Stomach (tissue), 9 donors: Measurements from ENCODE around the gene CLTC. TPM values are rescaled to one million over a fixed set of nuclear protein-coding genes. Genes with fewer than 3 reads are reported as not detected.
A peak's percentile ranks its signal among the peaks of the same experiment; 100 is the strongest.

Experiments
- DNase-seq, 2 donors: peaks; one replicate each; pipeline versions ENCODE4 v3.0.0 to v3.0.0-alpha.2; 2013 to 2019
- H3K27ac ChIP-seq, 5 donors: fragments of 200-600 bp in 4 of 5; sonication (generic) in 4 of 5; one replicate each; pipeline ENCODE4 v1.5.1; 2013 to 2019; ENCODE audit warnings: mild to moderate bottlenecking in 1 of 5, moderate library complexity in 1 of 5
- H3K27me3 ChIP-seq, 3 donors: fragments of 200-600 bp; sonication (generic); one replicate each; pipeline ENCODE4 v1.5.1; 2017 to 2019; ENCODE audit warnings: mixed run types in 1 of 3
- H3K36me3 ChIP-seq, 4 donors: fragments of 200-600 bp; sonication (generic); 1 replicate in 3 of 4; 2 replicates in 1 of 4; pipeline ENCODE4 v1.5.1; 2016 to 2019
- H3K4me1 ChIP-seq, 4 donors: fragments of 200-600 bp; sonication (generic); one replicate each; pipeline ENCODE4 v1.5.1; 2016 to 2019
- H3K4me3 ChIP-seq, 4 donors: fragments of 200-600 bp; sonication (generic) in 3 of 4; one replicate each; pipeline ENCODE4 v1.5.1; 2016 to 2019; ENCODE audit warnings: mild to moderate bottlenecking in 1 of 4
- H3K9me3 ChIP-seq, 4 donors: fragments of 200-600 bp; sonication (generic); one replicate each; pipeline ENCODE4 v1.5.1; 2016 to 2019
- CTCF ChIP-seq, 7 experiments: fragments of 450-650 bp in 4 of 7; fragments of 200-600 bp in 3 of 7; sonication (generic) in 3 of 7; IDR thresholded peaks; one replicate each; pipeline ENCODE4 v1.5.1; 2016 to 2019; ENCODE audit warnings: antibody characterized with exemption in 7 of 7, control low read depth in 2 of 7, mild to moderate bottlenecking in 1 of 7
- EP300 ChIP-seq: sonication (generic); formaldehyde crosslinking; IDR thresholded peaks from one replicate; pipeline ENCODE4 v1.6.1; 2017; ENCODE audit warnings: antibody characterized with exemption
- POLR2A ChIP-seq, 4 donors: fragments of 450-650 bp; IDR thresholded peaks; one replicate each; pipeline ENCODE4 v1.6.1; 2016; ENCODE audit warnings: antibody characterized with exemption in 4 of 4, control low read depth in 2 of 4, mild to moderate bottlenecking in 1 of 4, moderate library complexity in 1 of 4
- POLR2AphosphoS5 ChIP-seq, 3 donors: sonication (generic); formaldehyde crosslinking; IDR thresholded peaks; one replicate each; pipeline ENCODE4 v1.6.1; 2016; ENCODE audit warnings: antibody characterized with exemption in 3 of 3
- WGBS, 5 donors: extraction: QIAGEN DNeasy Blood & Tissue Kit in 3 of 5; methylation state at CpG; one replicate each; pipeline versions ENCODE4 v1.1.5 to v1.1.7; 2013 to 2018; 5-methylcytosine and 5-hydroxymethylcytosine counted together
- intact Hi-C: fragments of 100-400 bp; cut with DNase I; formaldehyde crosslinking; loops from one replicate; pipeline ENCODE4 v1.15.1; 2023; ENCODE audit warnings: low total_unique reads
- polyA plus RNA-seq, 3 donors: library from polyadenylated mRNA; stranded (reverse); fragments of 200-250 nt; gene quantifications; one replicate each; pipeline ENCODE4 v1.2.3, GENCODE V29; 2013
- total RNA-seq, 5 donors: library from RNA; depleted of rRNA; stranded (reverse); fragments of >200 nt; gene quantifications; one replicate each; pipeline versions ENCODE4 v1.1.0 to v1.2.3, GENCODE V29; 2014 to 2016
- donor health status: healthy with polysubstance abuse.
- donor health status: Bipolar disorder and iron deficiency.
- donor health status: healthy.

The CLTC gene
- total and polyA plus RNA-seq, 8 donors, result 38.5 to 363 (median 135) TPM

GRCh38 chr17:59616253-59616920, 3.3 kb upstream of the CLTC start:
- intact Hi-C loops, result no loop called here
- 47 to 85% (median 63%) methylated on average over 7 of the region's 7 CpGs for WGBS, 5 donors

GRCh38 chr17:59617156-59617732, 2.5 kb upstream of the CLTC start:
- TF ChIP-seq CTCF (IDR thresholded peaks at IDR 0.05) (no peak), POLR2AphosphoS5 (IDR thresholded peaks at IDR 0.05) (no peak), POLR2A (IDR thresholded peaks at IDR 0.05) (no peak), EP300 (no peak)
- Histone ChIP-seq H3K36me3 (no peaks in the 10 kb centered on the region), H3K27me3 (no peaks in the 10 kb centered on the region), H3K4me1 (peaks cover 22 to 40% (median 28%) of the 10 kb centered on the region in 4 donors), H3K9me3 (no peaks in the 10 kb centered on the region), H3K4me3 (no peak overlapping the region), H3K27ac (peak overlapping the region in 2 of 5 donors; percentile 99 to 100)
- 34 to 69% (median 51%) methylated on average over 1 of the region's 1 CpG for whole genome bisulfite sequencing, 5 donors
- DNase-seq, result peak in 1 of 2 donors; percentile 50
- intact Hi-C loops, result no loop called here

More at GRCh38 chr17:59616253-59616920, 3.3 kb upstream of the CLTC start:
- no peak for TF ChIP-seq POLR2A (IDR thresholded peaks at IDR 0.05)
- TF ChIP-seq CTCF (IDR thresholded peaks at IDR 0.05), result no peak
- no peak for TF ChIP-seq EP300
- TF ChIP-seq POLR2AphosphoS5 (IDR thresholded peaks at IDR 0.05), result no peak
- Histone ChIP-seq H3K4me3 (no peak overlapping the region), H3K27me3 (no peaks in the 10 kb centered on the region), H3K4me1 (peaks cover 13 to 32% (median 20%) of the 10 kb centered on the region in 4 donors), H3K36me3 (peaks cover 0 to 6% (median 0%) of the 10 kb centered on the region in 4 donors), H3K9me3 (no peaks in the 10 kb centered on the region), H3K27ac (no peak overlapping the region)
- no peak for DNase-seq

GRCh38 chr17:59619035-59619297, 729 bp upstream of the CLTC start:
- DNase-seq, result no peak
- WGBS, 5 donors, result 0 to 1% (median 0%) methylated on average over 10 to 11 of the region's 11 CpGs
- Histone ChIP-seq H3K4me3 (peak overlapping the region; percentile 89 to 97 (median 96)), H3K27ac (peak overlapping the region; percentile 97 to 100 (median 99)), H3K9me3 (no peaks in the 10 kb centered on the region), H3K4me1 (peaks cover 38 to 57% (median 45%) of the 10 kb centered on the region in 4 donors), H3K27me3 (no peaks in the 10 kb centered on the region), H3K36me3 (no peaks in the 10 kb centered on the region)
- TF ChIP-seq CTCF (IDR thresholded peaks at IDR 0.05), result no peak
- no peak for TF ChIP-seq POLR2A (IDR thresholded peaks at IDR 0.05)
- no peak for TF ChIP-seq POLR2AphosphoS5 (IDR thresholded peaks at IDR 0.05)
- no peak for TF ChIP-seq EP300
- intact Hi-C loops, result no loop called here

GRCh38 chr17:59620064-59620359, 317 bp downstream of the CLTC start:
- no peaks in the 10 kb centered on the region for H3K9me3 ChIP-seq
- 0 to 1% (median 0%) methylated on average over 11 to 13 of the region's 13 CpGs for WGBS, 5 donors
- intact Hi-C loops, result no loop called here
- TF ChIP-seq EP300, result no peak
- TF ChIP-seq POLR2AphosphoS5 (IDR thresholded peaks at IDR 0.05), result no peak
- no peak for TF ChIP-seq POLR2A (IDR thresholded peaks at IDR 0.05)
- TF ChIP-seq CTCF (IDR thresholded peaks at IDR 0.05), result no peak
- H3K27me3 ChIP-seq, result no peaks in the 10 kb centered on the region
- peak overlapping the region; percentile 89 to 97 (median 96) for H3K4me3 ChIP-seq
- DNase-seq, result no peak
- H3K27ac ChIP-seq, result peak overlapping the region; percentile 97 to 100 (median 99)
- H3K36me3 ChIP-seq, result no peaks in the 10 kb centered on the region
- H3K4me1 ChIP-seq, result peaks cover 46 to 68% (median 55%) of the 10 kb centered on the region in 4 donors
